Thyroid gland (tissue), 4 donors: ENCODE data around the gene ABTB2. TPM values are rescaled to one million over a fixed set of nuclear protein-coding genes. Genes with fewer than 3 reads are reported as not detected.
"Not testable (repeated sequence)": the region's sequence is repeated elsewhere in the genome, so short reads cannot be mapped to it uniquely, and the experiment has no call there.

Source experiments
- DNase-seq, 2 donors: peaks; one replicate each; pipeline ENCODE4 v3.0.0-alpha.2; 2019
- H3K27ac ChIP-seq, 3 donors: fragments of 200-600 bp; sonication (generic); 1 replicate in 2 of 3; 2 replicates in 1 of 3; pipeline ENCODE4 v1.5.1; 2016 to 2019; ENCODE audit warnings: mild to moderate bottlenecking in 1 of 3, moderate library complexity in 1 of 3
- H3K27me3 ChIP-seq: fragments of 200-600 bp; sonication (generic); one replicate; pipeline ENCODE4 v1.5.1; 2019
- H3K36me3 ChIP-seq, 2 donors: fragments of 200-600 bp; sonication (generic); one replicate each; pipeline ENCODE4 v1.5.1; 2016 to 2019
- H3K4me1 ChIP-seq, 2 donors: fragments of 200-600 bp; sonication (generic); one replicate each; pipeline ENCODE4 v1.5.1; 2017 to 2019
- H3K4me3 ChIP-seq, 3 donors: fragments of 200-600 bp; sonication (generic); replicated peaks in 1 of 3; 1 replicate in 2 of 3; 2 replicates in 1 of 3; pipeline ENCODE4 v1.5.1; 2016; ENCODE audit warnings: mild to moderate bottlenecking in 1 of 3
- H3K9me3 ChIP-seq: fragments of 200-600 bp; sonication (generic); one replicate; pipeline ENCODE4 v1.5.1; 2017
- POLR2A ChIP-seq, 2 donors: fragments of 450-650 bp; IDR thresholded peaks; one replicate each; pipeline ENCODE4 v1.6.1; 2017; ENCODE audit warnings: antibody characterized with exemption in 2 of 2, mild to moderate bottlenecking in 2 of 2, moderate library complexity in 1 of 2
- WGBS, 2 donors: methylation state at CpG; one replicate each; pipeline ENCODE4 v1.1.5; 2017; 5-methylcytosine and 5-hydroxymethylcytosine counted together
- intact Hi-C: fragments of 100-400 bp; cut with DNase I; formaldehyde crosslinking; loops from one replicate; pipeline ENCODE4 v1.15.1; 2023
- total RNA-seq, 4 donors: library from RNA; depleted of rRNA; stranded (reverse); fragments of >200 nt; gene quantifications; one replicate each; pipeline ENCODE4 v1.2.3, GENCODE V29; 2016
- TF ChIP-seq, protein P1 (sequence below), 6 experiments: fragments of 200-600 bp in 3 of 6; fragments of 450-650 bp in 3 of 6; sonication (generic) in 3 of 6; IDR thresholded peaks; one replicate each; pipeline ENCODE4 v1.5.1; 2016 to 2019; ENCODE audit warnings: antibody characterized with exemption in 6 of 6, mild to moderate bottlenecking in 2 of 6, inconsistent platforms in 1 of 6, moderate library complexity in 1 of 6

ABTB2 gene
- total RNA-seq, 4 donors from 2014 or later, result 1.2 to 5.0 (median 3.3) TPM

GRCh38 chr11:34182921-34183685 is 174.7 kb downstream of the ABTB2 start:
- intact Hi-C loops, result no loop called here
- TF ChIP-seq, protein P1, sequence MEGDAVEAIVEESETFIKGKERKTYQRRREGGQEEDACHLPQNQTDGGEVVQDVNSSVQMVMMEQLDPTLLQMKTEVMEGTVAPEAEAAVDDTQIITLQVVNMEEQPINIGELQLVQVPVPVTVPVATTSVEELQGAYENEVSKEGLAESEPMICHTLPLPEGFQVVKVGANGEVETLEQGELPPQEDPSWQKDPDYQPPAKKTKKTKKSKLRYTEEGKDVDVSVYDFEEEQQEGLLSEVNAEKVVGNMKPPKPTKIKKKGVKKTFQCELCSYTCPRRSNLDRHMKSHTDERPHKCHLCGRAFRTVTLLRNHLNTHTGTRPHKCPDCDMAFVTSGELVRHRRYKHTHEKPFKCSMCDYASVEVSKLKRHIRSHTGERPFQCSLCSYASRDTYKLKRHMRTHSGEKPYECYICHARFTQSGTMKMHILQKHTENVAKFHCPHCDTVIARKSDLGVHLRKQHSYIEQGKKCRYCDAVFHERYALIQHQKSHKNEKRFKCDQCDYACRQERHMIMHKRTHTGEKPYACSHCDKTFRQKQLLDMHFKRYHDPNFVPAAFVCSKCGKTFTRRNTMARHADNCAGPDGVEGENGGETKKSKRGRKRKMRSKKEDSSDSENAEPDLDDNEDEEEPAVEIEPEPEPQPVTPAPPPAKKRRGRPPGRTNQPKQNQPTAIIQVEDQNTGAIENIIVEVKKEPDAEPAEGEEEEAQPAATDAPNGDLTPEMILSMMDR (IDR thresholded peaks at IDR 0.05), result no peak
- TF ChIP-seq POLR2A (IDR thresholded peaks at IDR 0.05), result no peak
- 93 to 98% methylated on average over 9 to 13 of the region's 13 CpGs for WGBS, 2 donors

GRCh38 chr11:34182425-34182824 is 175.4 kb downstream of the ABTB2 start:
- H3K4me3 ChIP-seq, result no peak overlapping the region
- no peak overlapping the region for H3K27ac ChIP-seq
- TF ChIP-seq POLR2A (IDR thresholded peaks at IDR 0.05), result no peak
- TF ChIP-seq, protein P1 (IDR thresholded peaks at IDR 0.05), result no peak
- H3K4me1 ChIP-seq, result peaks cover 16 to 29% of the 10 kb centered on the region in 2 donors
- no peaks in the 10 kb centered on the region for H3K9me3 ChIP-seq
- no peak for DNase-seq
- H3K27me3 ChIP-seq, result no peaks in the 10 kb centered on the region
- no peaks in the 10 kb centered on the region for H3K36me3 ChIP-seq
- intact Hi-C loops, result no loop called here
- 81 to 94% methylated on average over 2 of the region's 2 CpGs for WGBS, 2 donors

More at GRCh38 chr11:34182921-34183685, 174.7 kb downstream of the ABTB2 start:
- Histone ChIP-seq H3K4me3 (no peak overlapping the region), H3K27ac (no peak overlapping the region), H3K36me3 (no peaks in the 10 kb centered on the region), H3K4me1 (peaks cover 16 to 31% of the 10 kb centered on the region in 2 donors), H3K27me3 (no peaks in the 10 kb centered on the region), H3K9me3 (no peaks in the 10 kb centered on the region)
- DNase-seq, result no peak

- WGBS, 2 donors, result 88 to 91% methylated on average over 8 of the region's 8 CpGs
- DNase-seq, result no peak
- Histone ChIP-seq H3K36me3 (no peaks in the 10 kb centered on the region), H3K9me3 (no peaks in the 10 kb centered on the region), H3K27ac (no peak overlapping the region), H3K4me1 (peaks cover 16 to 29% of the 10 kb centered on the region in 2 donors), H3K27me3 (no peaks in the 10 kb centered on the region), H3K4me3 (no peak overlapping the region)
- no peak for TF ChIP-seq POLR2A (IDR thresholded peaks at IDR 0.05)
- TF ChIP-seq, protein P1 (IDR thresholded peaks at IDR 0.05), result no peak
- intact Hi-C loops, result no loop called here
Observed at GRCh38 chr11:34181856-34182405, 175.9 kb downstream of the ABTB2 start.

GRCh38 chr11:34181251-34181650 is 176.6 kb downstream of the ABTB2 start:
- no peaks in the 10 kb centered on the region for H3K27me3 ChIP-seq
- DNase-seq, result no peak
- peaks cover 14 to 24% of the 10 kb centered on the region in 2 donors for H3K4me1 ChIP-seq
- WGBS, 2 donors, result 83 to 85% methylated on average over 3 of the region's 5 CpGs
- intact Hi-C loops, result no loop called here
- TF ChIP-seq POLR2A (IDR thresholded peaks at IDR 0.05), result no peak
- TF ChIP-seq, protein P1 (IDR thresholded peaks at IDR 0.05), result no peak
- no peak overlapping the region for H3K27ac ChIP-seq
- H3K4me3 ChIP-seq, result no peak overlapping the region
- no peaks in the 10 kb centered on the region for H3K36me3 ChIP-seq
- no peaks in the 10 kb centered on the region for H3K9me3 ChIP-seq

DNA sequence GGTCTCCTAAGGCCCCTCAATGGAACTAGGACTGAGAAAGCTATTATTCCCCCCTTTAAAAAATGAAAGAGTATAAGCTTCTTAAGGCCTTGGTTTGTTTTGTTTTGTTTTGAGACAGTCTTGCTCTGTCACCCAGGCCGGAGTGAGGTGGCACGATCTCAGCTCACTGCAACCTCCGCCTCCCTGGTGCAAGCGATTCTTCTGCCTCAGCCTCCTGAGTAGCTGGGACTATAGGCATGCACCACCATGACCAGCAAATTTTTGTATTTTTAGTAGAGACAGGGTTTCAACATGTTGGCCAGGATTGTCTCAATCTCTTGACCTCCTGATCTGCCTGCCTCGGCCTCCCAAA is 177.0 kb downstream of the ABTB2 start:
- DNase-seq, H3K36me3 ChIP-seq, H3K4me3 ChIP-seq, H3K9me3 ChIP-seq, intact Hi-C loops, H3K27me3 ChIP-seq: not testable (repeated sequence)
- Histone ChIP-seq H3K4me1 (peaks cover 10 to 19% of the 10 kb centered on the region in 2 donors), H3K27ac (peak overlapping the region in 1 of 3 donors; percentile 6)
- WGBS, 2 donors, result 74 to 79% methylated on average over 5 of the region's 5 CpGs
